ENCODE measurements around the gene SLC19A1. TPM values are rescaled to one million over a fixed set of nuclear protein-coding genes. Genes with fewer than 3 reads are reported as not detected.

SLC19A1 gene
- total RNA-seq, 3 donors from 2014 or later: 5.6 to 6.7 (median 6.6) TPM

DNA sequence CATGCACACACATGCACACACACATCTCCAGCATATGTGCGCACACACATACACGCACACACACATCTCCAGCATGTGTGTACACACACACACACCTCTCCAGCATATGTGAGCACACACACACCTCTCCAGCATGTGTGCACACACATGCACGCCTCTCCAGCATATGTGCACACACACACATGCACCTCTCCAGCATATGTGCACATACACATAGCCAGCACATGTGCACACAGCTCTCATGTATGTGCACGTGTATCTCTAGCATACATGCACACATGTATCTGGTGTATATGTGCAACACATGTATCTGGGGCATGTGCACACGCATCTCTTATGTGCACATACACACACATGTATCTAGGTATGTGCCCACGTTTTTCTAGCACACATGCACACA is 57.9 kb downstream of the SLC19A1 start:
- Histone ChIP-seq H3K27me3 (no peaks in the 10 kb centered on the region), H3K4me3 (no peak overlapping the region), H3K9me3 (no peaks in the 10 kb centered on the region), H3K36me3 (no peaks in the 10 kb centered on the region), H3K4me1 (no peaks in the 10 kb centered on the region), H3K27ac (no peak overlapping the region)
- intact Hi-C loops (cut with DNase I; ENCODE audit: low total_unique reads): no loop called here
- TF ChIP-seq POLR2A (IDR thresholded peaks at IDR 0.05): no peak
- TF ChIP-seq CTCF (IDR thresholded peaks at IDR 0.05): no peak
- no peak for TF ChIP-seq POLR2AphosphoS5 (IDR thresholded peaks at IDR 0.05)
- DNase-seq (ENCODE audit: low spot score in 2 of 2): no peak

DNA sequence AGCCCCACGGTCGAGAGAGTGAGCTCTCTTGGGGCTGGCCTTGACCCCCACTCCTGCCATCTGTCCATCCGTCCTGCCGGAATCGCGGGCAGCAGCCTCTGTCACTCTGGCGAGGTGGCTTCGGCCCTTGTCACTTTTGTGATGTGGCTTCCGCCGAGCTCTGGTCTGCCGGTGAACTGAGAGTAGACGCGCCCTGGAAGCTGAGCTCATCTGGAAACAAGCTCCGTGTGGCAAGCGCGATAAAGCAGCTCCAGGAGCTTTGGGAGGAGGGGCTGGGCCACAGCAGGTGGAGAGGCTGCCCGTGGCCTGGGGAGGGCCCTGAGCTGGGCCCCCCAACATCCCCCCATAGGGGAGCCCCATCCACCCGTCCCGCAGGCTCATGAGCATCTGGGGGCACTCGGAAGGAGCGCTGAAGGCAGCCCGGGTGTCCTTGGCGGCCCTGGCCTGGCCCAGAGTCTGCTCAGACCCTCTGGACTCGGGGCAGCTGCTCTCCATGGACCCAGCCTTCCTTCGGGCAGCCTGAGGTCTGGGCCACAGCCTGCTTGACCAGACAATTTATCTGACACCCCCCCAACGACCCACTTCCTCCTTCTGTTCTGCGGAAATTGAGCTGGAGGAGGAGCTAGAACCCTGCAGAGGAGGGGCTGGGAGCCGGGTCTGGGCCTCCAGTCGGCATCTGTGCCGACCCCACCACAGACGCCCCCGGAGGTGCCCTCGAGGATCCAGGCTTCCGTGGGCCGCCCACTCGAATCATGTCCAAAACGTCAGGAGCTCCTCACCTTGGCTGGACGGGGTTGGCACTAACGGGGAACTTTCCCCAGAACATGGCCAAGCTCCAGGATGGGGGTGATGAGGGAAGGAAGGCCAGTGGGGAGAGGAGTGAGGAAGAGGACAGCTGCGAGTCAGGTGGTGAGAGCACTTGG is 59.1 kb downstream of the SLC19A1 start:
- intact Hi-C loops (cut with DNase I; ENCODE audit: low total_unique reads): no loop called here
- H3K4me1 ChIP-seq: no peaks in the 10 kb centered on the region
- H3K36me3 ChIP-seq: no peaks in the 10 kb centered on the region
- peak overlapping the region in 1 of 3 donors; percentile 5 for H3K4me3 ChIP-seq
- H3K27me3 ChIP-seq: no peaks in the 10 kb centered on the region
- no peak for TF ChIP-seq CTCF (IDR thresholded peaks at IDR 0.05)
- TF ChIP-seq POLR2AphosphoS5 (IDR thresholded peaks at IDR 0.05): no peak
- TF ChIP-seq POLR2A (IDR thresholded peaks at IDR 0.05): no peak
- no peak overlapping the region for H3K27ac ChIP-seq
- H3K9me3 ChIP-seq: no peaks in the 10 kb centered on the region
- no peak for DNase-seq (ENCODE audit: low spot score in 2 of 2)

- no peak overlapping the region for H3K4me3 ChIP-seq
- peaks cover 0 to 3% of the 10 kb centered on the region in 2 donors for H3K4me1 ChIP-seq
- no peak overlapping the region for H3K27ac ChIP-seq
- no peaks in the 10 kb centered on the region for H3K27me3 ChIP-seq
- H3K36me3 ChIP-seq: no peaks in the 10 kb centered on the region
- intact Hi-C loops (cut with DNase I; ENCODE audit: low total_unique reads): no loop called here
- TF ChIP-seq CTCF (IDR thresholded peaks at IDR 0.05): no peak
- no peak for TF ChIP-seq POLR2A (IDR thresholded peaks at IDR 0.05)
- no peak for DNase-seq (ENCODE audit: low spot score in 2 of 2)
- no peaks in the 10 kb centered on the region for H3K9me3 ChIP-seq
Observed at GRCh38 chr21:45481977-45482898, 60.0 kb downstream of the SLC19A1 start.

DNA sequence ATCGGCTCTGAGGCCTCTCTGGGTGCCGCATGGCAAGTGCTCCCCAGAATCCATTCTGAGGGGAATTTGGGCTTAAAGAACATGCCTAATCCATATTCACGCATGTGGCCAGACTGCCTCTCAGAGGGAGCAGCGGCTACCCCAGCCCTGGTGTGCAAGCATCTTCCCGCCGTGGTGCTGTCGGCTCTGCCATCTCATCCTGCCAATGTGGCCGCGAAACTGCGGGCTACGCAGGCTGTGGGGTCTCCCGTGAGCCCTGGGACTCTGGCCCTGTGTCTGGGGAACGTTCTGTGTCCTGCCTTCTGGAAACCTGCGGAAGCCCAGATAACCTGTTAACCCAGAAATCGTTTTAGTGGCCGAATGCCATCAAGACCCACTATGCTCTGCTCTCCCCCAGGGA is 60.7 kb downstream of the SLC19A1 start:
- no peak for TF ChIP-seq POLR2AphosphoS5 (IDR thresholded peaks at IDR 0.05)
- TF ChIP-seq CTCF (IDR thresholded peaks at IDR 0.05): no peak
- Histone ChIP-seq H3K4me1 (peaks cover 0 to 3% of the 10 kb centered on the region in 2 donors), H3K4me3 (no peak overlapping the region), H3K9me3 (no peaks in the 10 kb centered on the region), H3K27ac (no peak overlapping the region), H3K27me3 (no peaks in the 10 kb centered on the region), H3K36me3 (no peaks in the 10 kb centered on the region)
- intact Hi-C loops (cut with DNase I; ENCODE audit: low total_unique reads): no loop called here
- no peak for DNase-seq (ENCODE audit: low spot score in 2 of 2)
